Neuron (in vitro differentiated cells): ENCODE data around the gene C16orf92.
"Not testable (repeated sequence)": the region's sequence is repeated elsewhere in the genome, so short reads cannot be mapped to it uniquely, and the experiment has no call there.

Experiments
- H2AFZ ChIP-seq: one replicate; pipeline ENCODE4 v1.6.1; 2013; ENCODE audit warnings: low read depth, mild to moderate bottlenecking, inconsistent platforms, low read length, moderate library complexity
- H3K27me3 ChIP-seq: one replicate; pipeline ENCODE4 v1.6.1; 2013; ENCODE audit warnings: low read length; ENCODE audit not compliant: insufficient read depth
- H3K36me3 ChIP-seq: one replicate; pipeline ENCODE4 v1.6.1; 2013; ENCODE audit warnings: low read length; ENCODE audit not compliant: insufficient read depth
- H3K4me1 ChIP-seq: one replicate; pipeline ENCODE4 v1.6.1; 2013; ENCODE audit warnings: low read length; ENCODE audit not compliant: insufficient read depth
- H3K4me3 ChIP-seq: 2 replicates; pipeline ENCODE4 v1.5.1; 2013; ENCODE audit warnings: mild to moderate bottlenecking, low read length, moderate library complexity
- H3K9me3 ChIP-seq: one replicate; pipeline ENCODE4 v1.6.1; 2013; ENCODE audit warnings: low read length

The C16orf92 gene

GRCh38 chr16:30004424-30004776 is 18.6 kb upstream of the C16orf92 start:
- Histone ChIP-seq H2AFZ (no peak overlapping the region), H3K9me3 (no peaks in the 10 kb centered on the region), H3K36me3 (peaks cover 3% of the 10 kb centered on the region), H3K27me3 (no peaks in the 10 kb centered on the region), H3K4me3 (no peak overlapping the region), H3K4me1 (no peaks in the 10 kb centered on the region)

- Histone ChIP-seq H3K27me3 (no peaks in the 10 kb centered on the region), H3K4me1 (peaks cover under 1% of the 10 kb centered on the region), H3K9me3 (no peaks in the 10 kb centered on the region), H2AFZ (no peak overlapping the region), H3K36me3 (peaks cover 3% of the 10 kb centered on the region), H3K4me3 (no peak overlapping the region)
Observed at GRCh38 chr16:30004811-30005242, 18.2 kb upstream of the C16orf92 start.

GRCh38 chr16:30005341-30006094 is 17.5 kb upstream of the C16orf92 start:
- H3K9me3 ChIP-seq, result no peaks in the 10 kb centered on the region
- peaks cover 7% of the 10 kb centered on the region for H3K4me1 ChIP-seq
- H3K27me3 ChIP-seq, result no peaks in the 10 kb centered on the region
- H2AFZ ChIP-seq, result no peak overlapping the region
- peaks cover 3% of the 10 kb centered on the region for H3K36me3 ChIP-seq
- H3K4me3 ChIP-seq, result no peak overlapping the region

GRCh38 chr16:30006095-30006473 is 16.9 kb upstream of the C16orf92 start:
- H3K4me3 ChIP-seq, result no peak overlapping the region
- H3K36me3 ChIP-seq, result peaks cover 3% of the 10 kb centered on the region
- H3K4me1 ChIP-seq, result peaks cover 10% of the 10 kb centered on the region
- no peaks in the 10 kb centered on the region for H3K27me3 ChIP-seq
- no peaks in the 10 kb centered on the region for H3K9me3 ChIP-seq
- no peak overlapping the region for H2AFZ ChIP-seq

- H3K9me3 ChIP-seq, result no peaks in the 10 kb centered on the region
- peaks cover 10% of the 10 kb centered on the region for H3K4me1 ChIP-seq
- H3K36me3 ChIP-seq, result peaks cover 1% of the 10 kb centered on the region
- H3K27me3 ChIP-seq, result no peaks in the 10 kb centered on the region
- H3K4me3 ChIP-seq, result no peak overlapping the region
- H2AFZ ChIP-seq, result no peak overlapping the region
Observed at GRCh38 chr16:30006659-30007377, 16.2 kb upstream of the C16orf92 start.

GRCh38 chr16:30007378-30007895 is 15.6 kb upstream of the C16orf92 start:
- Histone ChIP-seq H2AFZ (no peak overlapping the region), H3K4me3 (no peak overlapping the region)

GRCh38 chr16:30009085-30009862 is 13.7 kb upstream of the C16orf92 start:
- no peaks in the 10 kb centered on the region for H3K27me3 ChIP-seq
- no peak overlapping the region for H2AFZ ChIP-seq
- H3K4me1 ChIP-seq, result peaks cover 10% of the 10 kb centered on the region
- no peaks in the 10 kb centered on the region for H3K9me3 ChIP-seq
- no peak overlapping the region for H3K4me3 ChIP-seq
- no peaks in the 10 kb centered on the region for H3K36me3 ChIP-seq

More at GRCh38 chr16:30007378-30007895, 15.6 kb upstream of the C16orf92 start:
- H3K36me3 ChIP-seq, result no peaks in the 10 kb centered on the region
- no peaks in the 10 kb centered on the region for H3K27me3 ChIP-seq
- peaks cover 10% of the 10 kb centered on the region for H3K4me1 ChIP-seq
- no peaks in the 10 kb centered on the region for H3K9me3 ChIP-seq

GRCh38 chr16:30009990-30010843 is 12.8 kb upstream of the C16orf92 start:
- no peaks in the 10 kb centered on the region for H3K27me3 ChIP-seq
- no peaks in the 10 kb centered on the region for H3K36me3 ChIP-seq
- no peaks in the 10 kb centered on the region for H3K9me3 ChIP-seq
- peak overlapping the region; percentile 71 for H3K4me3 ChIP-seq
- peak overlapping the region; percentile 92 for H2AFZ ChIP-seq
- H3K4me1 ChIP-seq, result peaks cover 10% of the 10 kb centered on the region

GRCh38 chr16:30010844-30011713 is 11.9 kb upstream of the C16orf92 start, which contains the start of gene DOC2A:
Gene DOC2A (minus strand): TSS chr16:30011027. CDS start chr16:30010222, 805 bp downstream.
- Histone ChIP-seq H3K4me1 (peaks cover 10% of the 10 kb centered on the region), H3K36me3 (no peaks in the 10 kb centered on the region), H2AFZ (peak within 1 kb of the TSS; percentile 92), H3K9me3 (no peaks in the 10 kb centered on the region), H3K4me3 (peak within 1 kb of the TSS; percentile 71), H3K27me3 (no peaks in the 10 kb centered on the region)

- no peaks in the 10 kb centered on the region for H3K27me3 ChIP-seq
- peak overlapping the region; percentile 7 for H3K4me3 ChIP-seq
- H3K36me3 ChIP-seq, result no peaks in the 10 kb centered on the region
- H3K4me1 ChIP-seq, result peaks cover 10% of the 10 kb centered on the region
- no peak overlapping the region for H2AFZ ChIP-seq
- H3K9me3 ChIP-seq, result no peaks in the 10 kb centered on the region
Observed at GRCh38 chr16:30011714-30012504, 11.1 kb upstream of the C16orf92 start.

- H3K36me3 ChIP-seq, H3K9me3 ChIP-seq, H3K4me3 ChIP-seq, H3K27me3 ChIP-seq, H2AFZ ChIP-seq: not testable (repeated sequence)
- H3K4me1 ChIP-seq, result peaks cover 10% of the 10 kb centered on the region
Observed at GRCh38 chr16:30012598-30012997, 10.4 kb upstream of the C16orf92 start.
